ENCODE results near the gene IL34.

- TF ChIP-seq ESRRG (CRISPR knock-in tag; IDR thresholded peaks at IDR 0.05) (no peak), PPARA (CRISPR knock-in tag; IDR thresholded peaks at IDR 0.05; ENCODE audit: borderline replicate concordance) (no peak), ARNTL (CRISPR knock-in tag; IDR thresholded peaks at IDR 0.05; ENCODE audit: borderline replicate concordance, low read depth) (no peak), RARB (CRISPR knock-in tag; IDR thresholded peaks at IDR 0.05) (no peak), CSDC2 (CRISPR knock-in tag; IDR thresholded peaks at IDR 0.05) (no peak), ZFP30 (CRISPR knock-in tag; IDR thresholded peaks at IDR 0.05) (no peak)
Measured at GRCh38 chr16:70689970-70690891, 43.9 kb downstream of the IL34 start.

Data from SK-N-SH treated with all-trans-retinoic acid at 6 μM for 48 hours (cell line).